Measurements from ENCODE around the gene MAML2. TPM values are rescaled to one million over a fixed set of nuclear protein-coding genes. Genes with fewer than 3 reads are reported as not detected.

Gene MAML2
- total and polyA plus RNA-seq, 2 donors = 7.9 to 25.6 TPM

DNA sequence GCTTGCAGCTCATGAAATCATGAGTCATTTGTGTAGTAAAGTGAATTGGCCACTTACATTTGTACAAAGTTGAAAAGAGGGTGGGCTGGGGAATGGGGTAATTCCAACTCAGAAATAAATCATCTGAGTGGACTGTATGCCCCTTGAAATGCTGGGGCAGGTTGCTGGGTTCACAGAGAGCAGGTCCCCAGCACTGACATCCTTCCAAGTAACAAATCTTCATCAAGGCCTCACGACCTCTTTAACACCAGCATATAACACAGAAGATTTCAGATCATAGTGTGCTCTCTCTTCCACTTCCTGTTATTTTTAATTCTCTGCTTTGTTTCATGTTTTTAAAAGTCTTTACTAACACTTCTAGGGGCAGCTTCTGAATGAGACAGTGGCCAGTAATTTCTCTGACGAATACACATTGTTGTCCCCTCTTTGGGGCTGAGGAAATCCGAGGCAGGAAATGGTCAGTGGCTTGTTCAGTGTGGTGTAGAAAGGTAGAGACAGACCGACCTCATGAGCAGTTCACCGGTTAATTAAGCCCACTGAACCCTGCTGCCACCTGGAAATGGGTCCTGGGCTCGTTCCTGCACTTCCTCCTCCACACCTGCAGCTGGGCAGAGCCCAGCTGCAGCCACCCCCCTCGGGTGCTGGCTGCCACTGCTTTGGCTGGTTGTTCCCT lies 127.7 kb downstream of the MAML2 start:
- no peaks in the 10 kb centered on the region for H3K36me3 ChIP-seq (ENCODE audit: insufficient read depth)
- no peak overlapping the region for H3K4me3 ChIP-seq (ENCODE audit: low read depth, low read length)
- peaks cover 3% of the 10 kb centered on the region for H3K4me1 ChIP-seq (ENCODE audit: insufficient read depth)
- no peak for DNase-seq (ENCODE audit: extremely low spot score)
- 42% methylated on average over 7 of the region's 7 CpGs for WGBS
- peak overlapping the region; percentile 85 for H3K27ac ChIP-seq (ENCODE audit: low read depth)

DNA sequence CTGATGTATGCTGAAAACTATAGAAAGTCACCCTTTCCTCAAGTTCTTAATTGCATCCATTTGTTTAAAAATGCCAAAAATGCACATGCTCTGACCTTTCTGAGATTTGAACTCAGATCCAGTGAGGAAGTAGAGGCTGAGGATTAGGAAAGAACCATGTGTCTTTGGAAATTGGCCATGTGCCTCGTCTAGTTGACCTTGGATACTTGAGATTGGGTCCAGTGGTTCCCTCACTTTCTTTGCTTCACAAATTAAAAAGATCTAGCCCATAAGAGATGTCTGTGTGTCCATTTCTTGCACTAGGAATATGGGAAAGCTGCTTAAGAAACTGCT lies 128.3 kb downstream of the MAML2 start:
- Histone ChIP-seq H3K4me3 (ENCODE audit: low read depth, low read length) (no peak overlapping the region), H3K27ac (ENCODE audit: low read depth) (peak overlapping the region; percentile 56), H3K36me3 (ENCODE audit: insufficient read depth) (no peaks in the 10 kb centered on the region), H3K4me1 (ENCODE audit: insufficient read depth) (peaks cover 3% of the 10 kb centered on the region)
- DNase-seq (ENCODE audit: extremely low spot score) = no peak
- WGBS = 53% methylated on average over 1 of the region's 1 CpG

- Histone ChIP-seq H3K36me3 (ENCODE audit: insufficient read depth) (no peaks in the 10 kb centered on the region), H3K4me3 (ENCODE audit: low read depth, low read length) (no peak overlapping the region), H3K4me1 (ENCODE audit: insufficient read depth) (peaks cover 3% of the 10 kb centered on the region), H3K27ac (ENCODE audit: low read depth) (peak overlapping the region; percentile 38)
- WGBS = 22% methylated on average over 2 of the region's 2 CpGs
- DNase-seq (ENCODE audit: extremely low spot score) = no peak
Measured at GRCh38 chr11:96213500-96213899, 129.5 kb downstream of the MAML2 start.

GRCh38 chr11:96211436-96211835 lies 131.6 kb downstream of the MAML2 start:
- 93% methylated on average over 2 of the region's 2 CpGs for WGBS

GRCh38 chr11:96207459-96208449 lies 135.2 kb downstream of the MAML2 start:
- H3K27ac ChIP-seq (ENCODE audit: low read depth) = peak overlapping the region; percentile 32
- no peak for DNase-seq (ENCODE audit: extremely low spot score)
- H3K4me3 ChIP-seq (ENCODE audit: low read depth, low read length) = no peak overlapping the region
- 45% methylated on average over 5 of the region's 5 CpGs for WGBS
- H3K36me3 ChIP-seq (ENCODE audit: insufficient read depth) = no peaks in the 10 kb centered on the region
- no peaks in the 10 kb centered on the region for H3K4me1 ChIP-seq (ENCODE audit: insufficient read depth)

More at GRCh38 chr11:96211436-96211835, 131.6 kb downstream of the MAML2 start:
- no peak for DNase-seq (ENCODE audit: extremely low spot score)
- no peaks in the 10 kb centered on the region for H3K36me3 ChIP-seq (ENCODE audit: insufficient read depth)
- H3K27ac ChIP-seq (ENCODE audit: low read depth) = no peak overlapping the region
- no peak overlapping the region for H3K4me3 ChIP-seq (ENCODE audit: low read depth, low read length)
- peaks cover 3% of the 10 kb centered on the region for H3K4me1 ChIP-seq (ENCODE audit: insufficient read depth)

- Histone ChIP-seq H3K4me1 (ENCODE audit: insufficient read depth) (no peaks in the 10 kb centered on the region), H3K4me3 (ENCODE audit: low read depth, low read length) (no peak overlapping the region), H3K27ac (ENCODE audit: low read depth) (no peak overlapping the region), H3K36me3 (ENCODE audit: insufficient read depth) (no peaks in the 10 kb centered on the region)
- no peak for DNase-seq (ENCODE audit: extremely low spot score)
- 75% methylated on average over 2 of the region's 2 CpGs for WGBS
Measured at GRCh38 chr11:96206955-96207354, 136.0 kb downstream of the MAML2 start.

DNA sequence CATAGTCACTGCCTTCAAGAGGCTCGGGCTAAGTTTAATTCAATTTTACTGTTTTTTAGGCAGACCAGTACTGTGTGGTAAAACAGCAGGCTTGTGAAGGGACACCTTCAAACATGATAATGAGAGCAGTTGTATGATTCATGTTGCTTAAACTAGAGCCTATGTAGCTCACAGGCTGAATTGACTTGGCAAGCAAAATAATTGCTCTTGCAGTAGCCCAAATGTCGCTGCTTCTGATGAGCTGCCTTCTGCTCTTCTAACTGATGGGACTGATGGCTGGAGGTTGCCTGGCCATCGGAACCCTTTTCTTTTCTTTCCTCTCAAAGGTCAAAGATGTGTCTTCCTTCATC lies 137.6 kb downstream of the MAML2 start:
- DNase-seq (ENCODE audit: extremely low spot score) = no peak
- WGBS = 78% methylated on average over 3 of the region's 3 CpGs
- H3K27ac ChIP-seq (ENCODE audit: low read depth) = no peak overlapping the region

DNA sequence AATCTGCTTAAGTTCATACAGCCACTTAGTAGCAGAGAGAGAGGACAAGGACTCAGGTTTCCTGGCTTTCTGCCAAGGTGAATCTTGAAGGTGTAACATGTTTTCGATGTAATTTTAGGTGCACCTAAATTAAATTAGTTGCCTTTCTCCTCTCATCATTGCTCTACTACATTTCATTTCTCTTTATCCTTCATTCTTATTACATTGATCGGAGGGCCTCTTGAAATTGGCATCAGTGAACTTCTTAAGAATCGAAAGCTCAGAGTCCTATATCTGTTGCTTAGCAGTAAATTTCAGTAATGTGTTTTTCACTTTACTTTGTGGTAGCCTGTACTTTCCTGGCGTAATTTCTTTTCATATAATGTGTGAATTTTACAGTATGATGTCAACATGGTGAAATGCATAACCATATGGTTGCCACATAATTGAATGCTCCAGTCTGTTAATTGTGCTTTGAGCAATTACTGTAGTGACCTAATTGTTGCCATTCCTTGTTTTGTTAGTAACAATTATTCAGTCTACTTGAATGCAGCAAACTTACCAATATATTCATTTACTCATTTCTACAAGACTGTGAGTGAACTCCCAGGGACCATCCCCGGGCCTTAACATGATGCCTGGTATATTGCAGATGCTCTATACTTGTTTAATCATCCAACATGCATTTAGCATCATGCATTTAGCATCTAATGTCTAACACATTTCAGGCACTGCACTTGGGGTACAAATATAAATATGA lies 138.1 kb downstream of the MAML2 start:
- Histone ChIP-seq H3K36me3 (ENCODE audit: insufficient read depth) (no peaks in the 10 kb centered on the region), H3K4me1 (ENCODE audit: insufficient read depth) (no peaks in the 10 kb centered on the region), H3K4me3 (ENCODE audit: low read depth, low read length) (no peak overlapping the region), H3K27ac (ENCODE audit: low read depth) (no peak overlapping the region)
- WGBS = 86% methylated on average over 5 of the region's 5 CpGs
- no peak for DNase-seq (ENCODE audit: extremely low spot score)

More for the DNA sequence above, 137.6 kb downstream of the MAML2 start:
- H3K36me3 ChIP-seq (ENCODE audit: insufficient read depth) = no peaks in the 10 kb centered on the region
- no peaks in the 10 kb centered on the region for H3K4me1 ChIP-seq (ENCODE audit: insufficient read depth)
- no peak overlapping the region for H3K4me3 ChIP-seq (ENCODE audit: low read depth, low read length)

GRCh38 chr11:96204366-96204659 lies 138.7 kb downstream of the MAML2 start:
- H3K27ac ChIP-seq (ENCODE audit: low read depth) = no peak overlapping the region
- no peaks in the 10 kb centered on the region for H3K36me3 ChIP-seq (ENCODE audit: insufficient read depth)
- H3K4me3 ChIP-seq (ENCODE audit: low read depth, low read length) = no peak overlapping the region
- no peak for DNase-seq (ENCODE audit: extremely low spot score)
- H3K4me1 ChIP-seq (ENCODE audit: insufficient read depth) = no peaks in the 10 kb centered on the region

- no peaks in the 10 kb centered on the region for H3K4me1 ChIP-seq (ENCODE audit: insufficient read depth)
- no peaks in the 10 kb centered on the region for H3K36me3 ChIP-seq (ENCODE audit: insufficient read depth)
- H3K27ac ChIP-seq (ENCODE audit: low read depth) = peak overlapping the region; percentile 15
- 97% methylated on average over 7 of the region's 7 CpGs for WGBS
- no peak for DNase-seq (ENCODE audit: extremely low spot score)
- H3K4me3 ChIP-seq (ENCODE audit: low read depth, low read length) = no peak overlapping the region
Measured at GRCh38 chr11:96203567-96204365, 139.2 kb downstream of the MAML2 start.

DNA sequence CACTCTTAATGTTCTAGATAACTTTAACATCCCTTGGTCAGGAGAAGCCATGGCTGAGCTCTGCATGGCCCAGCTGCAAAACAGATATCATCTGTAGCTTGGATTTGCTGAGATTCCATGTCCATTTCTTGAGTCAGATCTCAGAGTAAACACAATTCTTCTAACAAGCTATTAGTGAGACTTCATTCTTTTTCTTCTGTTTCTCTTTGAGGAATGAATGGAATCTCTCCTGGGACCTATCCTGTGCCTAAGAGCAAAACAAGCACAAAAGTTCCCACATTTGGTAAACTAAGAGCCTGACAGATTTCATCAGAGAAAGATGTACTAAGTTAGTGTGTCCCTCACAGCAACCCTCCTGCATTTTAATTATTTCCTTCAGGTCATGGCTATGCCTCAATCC lies 142.8 kb downstream of the MAML2 start:
- Histone ChIP-seq H3K4me3 (ENCODE audit: low read depth, low read length) (no peak overlapping the region), H3K27ac (ENCODE audit: low read depth) (peak overlapping the region; percentile 38), H3K4me1 (ENCODE audit: insufficient read depth) (no peaks in the 10 kb centered on the region), H3K36me3 (ENCODE audit: insufficient read depth) (no peaks in the 10 kb centered on the region)
- DNase-seq (ENCODE audit: extremely low spot score) = no peak

DNA sequence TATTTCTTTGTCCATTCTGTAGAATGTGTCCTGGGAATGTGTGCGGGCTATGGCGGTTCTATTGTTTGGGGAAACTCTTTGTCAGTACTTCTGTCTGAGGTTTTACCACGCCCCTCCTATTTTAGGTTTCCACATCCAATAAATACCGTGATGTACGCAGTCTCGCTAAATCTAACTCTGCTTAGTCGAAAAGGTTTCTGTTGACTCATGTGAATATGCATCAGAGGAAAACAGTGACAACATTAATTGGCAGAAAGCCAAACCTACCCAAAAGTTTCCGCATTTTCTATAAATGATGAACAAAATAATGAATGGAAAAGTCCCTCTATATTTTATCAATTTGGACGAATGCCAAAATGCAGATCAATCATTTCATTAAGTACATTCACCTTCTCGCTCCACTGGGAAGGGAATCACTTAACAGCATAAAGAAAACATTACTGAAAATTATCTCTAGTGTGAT lies 143.4 kb downstream of the MAML2 start:
- no peak overlapping the region for H3K27ac ChIP-seq (ENCODE audit: low read depth)

More for the DNA sequence above, 143.4 kb downstream of the MAML2 start:
- Histone ChIP-seq H3K4me3 (ENCODE audit: low read depth, low read length) (no peak overlapping the region), H3K36me3 (ENCODE audit: insufficient read depth) (no peaks in the 10 kb centered on the region), H3K4me1 (ENCODE audit: insufficient read depth) (no peaks in the 10 kb centered on the region)
- WGBS = 71% methylated on average over 10 of the region's 10 CpGs
- no peak for DNase-seq (ENCODE audit: extremely low spot score)

Measured in urinary bladder (tissue), 4 donors.